ENCODE data around the gene SAE1.

The SAE1 gene

GRCh38 chr19:47172666-47173455 lies 42.2 kb downstream of the SAE1 start:
- DNase-seq (ENCODE audit: extremely low spot score), result no peak
- ChIA-PET POLR2A (no interaction called here), CTCF (no interaction called here)
- TF ChIP-seq HDGF (IDR thresholded peaks at IDR 0.05; ENCODE audit: borderline replicate concordance) (no peak), L3MBTL2 (conservative IDR thresholded peaks at IDR 0.05) (no peak), LEF1 (IDR thresholded peaks at IDR 0.05; ENCODE audit: borderline replicate concordance) (no peak), FOXA1 (IDR thresholded peaks at IDR 0.05) (no peak), FOXK2 (IDR thresholded peaks at IDR 0.05) (no peak), ZNF384 (IDR thresholded peaks at IDR 0.05) (no peak), BHLHE40 (IDR thresholded peaks at IDR 0.05; ENCODE audit: borderline replicate concordance) (no peak), TARDBP (IDR thresholded peaks at IDR 0.05) (no peak), SP1 (IDR thresholded peaks at IDR 0.05) (no peak), FOXM1 (IDR thresholded peaks at IDR 0.05; ENCODE audit: borderline replicate concordance) (no peak)
- TF ChIP-seq, protein P1, sequence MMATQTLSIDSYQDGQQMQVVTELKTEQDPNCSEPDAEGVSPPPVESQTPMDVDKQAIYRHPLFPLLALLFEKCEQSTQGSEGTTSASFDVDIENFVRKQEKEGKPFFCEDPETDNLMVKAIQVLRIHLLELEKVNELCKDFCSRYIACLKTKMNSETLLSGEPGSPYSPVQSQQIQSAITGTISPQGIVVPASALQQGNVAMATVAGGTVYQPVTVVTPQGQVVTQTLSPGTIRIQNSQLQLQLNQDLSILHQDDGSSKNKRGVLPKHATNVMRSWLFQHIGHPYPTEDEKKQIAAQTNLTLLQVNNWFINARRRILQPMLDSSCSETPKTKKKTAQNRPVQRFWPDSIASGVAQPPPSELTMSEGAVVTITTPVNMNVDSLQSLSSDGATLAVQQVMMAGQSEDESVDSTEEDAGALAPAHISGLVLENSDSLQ (IDR thresholded peaks at IDR 0.05), result no peak

DNA sequence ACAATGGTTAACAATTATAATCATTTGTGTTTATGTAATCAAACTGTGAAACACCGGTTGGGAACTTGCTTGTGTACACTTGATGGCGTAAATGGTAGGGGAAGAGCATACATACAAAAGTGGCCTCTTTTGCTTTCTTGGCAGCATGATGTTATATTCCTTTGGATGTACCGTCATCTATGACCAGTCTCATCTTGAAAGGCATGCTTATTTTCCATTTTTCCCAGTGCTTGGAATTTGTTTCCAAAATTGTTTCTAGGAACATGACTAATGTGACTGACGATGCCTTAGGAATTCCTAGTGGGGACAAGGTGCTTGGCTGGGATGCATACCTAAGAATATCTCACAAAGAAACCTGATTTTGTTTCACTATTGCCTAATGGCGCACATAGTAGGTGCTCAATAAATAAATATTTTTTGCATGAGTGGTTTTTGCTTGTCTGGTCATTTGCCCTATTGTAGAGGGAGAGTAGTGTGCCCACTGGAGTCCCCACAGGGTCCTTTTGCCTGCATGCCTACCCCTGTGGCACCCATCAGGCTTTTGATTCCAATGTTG lies 45.5 kb downstream of the SAE1 start:
- POLR2A ChIA-PET, result no interaction called here

DNA sequence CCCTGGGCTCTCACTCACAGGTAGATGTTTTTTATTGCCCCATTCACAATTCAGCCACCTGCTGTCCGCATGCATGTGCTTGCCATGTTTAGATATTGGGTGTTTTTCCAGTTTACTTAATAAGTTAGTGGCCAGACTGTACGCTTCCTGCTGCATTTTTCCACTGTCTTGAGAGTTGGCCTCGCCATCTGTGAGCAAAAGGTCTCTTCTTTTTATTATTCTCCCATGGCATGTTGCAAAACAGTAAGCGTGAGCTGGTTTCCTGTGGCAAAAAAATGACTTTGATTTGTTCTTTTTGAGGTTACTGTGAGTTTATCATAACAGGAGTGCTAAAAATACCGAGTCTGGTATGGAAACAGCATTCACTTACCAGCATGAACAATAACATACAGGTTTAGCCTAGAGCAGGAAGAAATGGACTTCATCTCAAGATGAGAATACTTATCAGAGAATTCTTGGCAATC lies 46.0 kb downstream of the SAE1 start:
- ChIA-PET POLR2A (interaction anchor here (1.2 kb wide), 1 partner anchor 80 kb away, joined by 3 read pairs; no protein-coding TSS in a partner anchor), CTCF (no interaction called here)
- TF ChIP-seq FOXA1 (IDR thresholded peaks at IDR 0.05), result no peak
- no peak for TF ChIP-seq L3MBTL2 (conservative IDR thresholded peaks at IDR 0.05)
- no peak for TF ChIP-seq NFRKB (IDR thresholded peaks at IDR 0.05)
- no peak for TF ChIP-seq BHLHE40 (IDR thresholded peaks at IDR 0.05; ENCODE audit: borderline replicate concordance)
- TF ChIP-seq ARNT (IDR thresholded peaks at IDR 0.05), result no peak
- TF ChIP-seq ZNF384 (IDR thresholded peaks at IDR 0.05), result no peak
- no peak for TF ChIP-seq ELF4 (IDR thresholded peaks at IDR 0.05)
- no peak for TF ChIP-seq CTBP1 (IDR thresholded peaks at IDR 0.05; ENCODE audit: borderline replicate concordance)
- no peak for TF ChIP-seq SP1 (IDR thresholded peaks at IDR 0.05)
- no peak for TF ChIP-seq FOXK2 (IDR thresholded peaks at IDR 0.05)
- no peak for TF ChIP-seq LEF1 (IDR thresholded peaks at IDR 0.05; ENCODE audit: borderline replicate concordance)
- TF ChIP-seq, protein P1 (IDR thresholded peaks at IDR 0.05), result no peak
- no peak for TF ChIP-seq HDGF (IDR thresholded peaks at IDR 0.05; ENCODE audit: borderline replicate concordance)
- no peak for TF ChIP-seq SUZ12 (IDR thresholded peaks at IDR 0.05)
- TF ChIP-seq FOXM1 (IDR thresholded peaks at IDR 0.05; ENCODE audit: borderline replicate concordance), result no peak
- TF ChIP-seq TARDBP (IDR thresholded peaks at IDR 0.05), result no peak
- no peak for DNase-seq (ENCODE audit: extremely low spot score)

More for the DNA sequence above, 45.5 kb downstream of the SAE1 start:
- DNase-seq (ENCODE audit: extremely low spot score), result no peak
- TF ChIP-seq SUZ12 (IDR thresholded peaks at IDR 0.05) (no peak), TARDBP (IDR thresholded peaks at IDR 0.05) (no peak), ARNT (IDR thresholded peaks at IDR 0.05) (no peak), FOXK2 (IDR thresholded peaks at IDR 0.05) (no peak), ELF4 (IDR thresholded peaks at IDR 0.05) (no peak), HDGF (IDR thresholded peaks at IDR 0.05; ENCODE audit: borderline replicate concordance) (no peak), FOXM1 (IDR thresholded peaks at IDR 0.05; ENCODE audit: borderline replicate concordance) (no peak), ZNF384 (IDR thresholded peaks at IDR 0.05) (no peak), SP1 (IDR thresholded peaks at IDR 0.05) (no peak), FOXA1 (IDR thresholded peaks at IDR 0.05) (no peak), NFRKB (IDR thresholded peaks at IDR 0.05) (no peak), BHLHE40 (IDR thresholded peaks at IDR 0.05; ENCODE audit: borderline replicate concordance) (no peak), CTBP1 (IDR thresholded peaks at IDR 0.05; ENCODE audit: borderline replicate concordance) (no peak), L3MBTL2 (conservative IDR thresholded peaks at IDR 0.05) (no peak), LEF1 (IDR thresholded peaks at IDR 0.05; ENCODE audit: borderline replicate concordance) (no peak)
- TF ChIP-seq, protein P1 (IDR thresholded peaks at IDR 0.05), result no peak
- CTCF ChIA-PET, result no interaction called here

GRCh38 chr19:47179653-47180310 lies 49.1 kb downstream of the SAE1 start:
- POLR2A ChIA-PET, result no interaction called here
- CTCF ChIA-PET, result no interaction called here

More at GRCh38 chr19:47179653-47180310, 49.1 kb downstream of the SAE1 start:
- DNase-seq (ENCODE audit: extremely low spot score), result no peak
- no peak for TF ChIP-seq BHLHE40 (IDR thresholded peaks at IDR 0.05; ENCODE audit: borderline replicate concordance)
- TF ChIP-seq FOXA1 (IDR thresholded peaks at IDR 0.05), result no peak
- TF ChIP-seq FOXK2 (IDR thresholded peaks at IDR 0.05), result no peak
- TF ChIP-seq ELF4 (IDR thresholded peaks at IDR 0.05), result no peak
- TF ChIP-seq NFRKB (IDR thresholded peaks at IDR 0.05), result no peak
- TF ChIP-seq TARDBP (IDR thresholded peaks at IDR 0.05), result no peak
- TF ChIP-seq SP1 (IDR thresholded peaks at IDR 0.05), result no peak
- no peak for TF ChIP-seq SUZ12 (IDR thresholded peaks at IDR 0.05)
- no peak for TF ChIP-seq FOXM1 (IDR thresholded peaks at IDR 0.05; ENCODE audit: borderline replicate concordance)
- TF ChIP-seq, protein P1 (IDR thresholded peaks at IDR 0.05), result no peak
- TF ChIP-seq L3MBTL2 (conservative IDR thresholded peaks at IDR 0.05), result no peak
